Hepatocyte (in vitro differentiated cells): Measurements from ENCODE around the gene HYAL3.

Experiments used
- EZH2 ChIP-seq: fragments of 200-600 bp; sonication (generic); IDR thresholded peaks from 2 replicates; pipeline ENCODE4 v1.6.1; 2016; ENCODE audit warnings: antibody characterized with exemption, mild to moderate bottlenecking, borderline replicate concordance
- EZH2phosphoT487 ChIP-seq: fragments of 200-600 bp; sonication (generic); IDR thresholded peaks from one replicate; pipeline ENCODE4 v1.6.1; 2018; ENCODE audit warnings: antibody characterized with exemption, mild to moderate bottlenecking, low read depth, moderate library complexity; ENCODE audit not compliant: unreplicated experiment, severe bottlenecking
- TF ChIP-seq, protein P1 (sequence below): fragments of 200-600 bp; sonication (generic); IDR thresholded peaks from 2 replicates; pipeline ENCODE4 v1.5.1; 2016; ENCODE audit warnings: antibody characterized with exemption, mild to moderate bottlenecking; ENCODE audit not compliant: poor library complexity

GRCh38 chr3:50339485-50340146 lies 40.4 kb upstream of the HYAL3 start:
- TF ChIP-seq, protein P1, sequence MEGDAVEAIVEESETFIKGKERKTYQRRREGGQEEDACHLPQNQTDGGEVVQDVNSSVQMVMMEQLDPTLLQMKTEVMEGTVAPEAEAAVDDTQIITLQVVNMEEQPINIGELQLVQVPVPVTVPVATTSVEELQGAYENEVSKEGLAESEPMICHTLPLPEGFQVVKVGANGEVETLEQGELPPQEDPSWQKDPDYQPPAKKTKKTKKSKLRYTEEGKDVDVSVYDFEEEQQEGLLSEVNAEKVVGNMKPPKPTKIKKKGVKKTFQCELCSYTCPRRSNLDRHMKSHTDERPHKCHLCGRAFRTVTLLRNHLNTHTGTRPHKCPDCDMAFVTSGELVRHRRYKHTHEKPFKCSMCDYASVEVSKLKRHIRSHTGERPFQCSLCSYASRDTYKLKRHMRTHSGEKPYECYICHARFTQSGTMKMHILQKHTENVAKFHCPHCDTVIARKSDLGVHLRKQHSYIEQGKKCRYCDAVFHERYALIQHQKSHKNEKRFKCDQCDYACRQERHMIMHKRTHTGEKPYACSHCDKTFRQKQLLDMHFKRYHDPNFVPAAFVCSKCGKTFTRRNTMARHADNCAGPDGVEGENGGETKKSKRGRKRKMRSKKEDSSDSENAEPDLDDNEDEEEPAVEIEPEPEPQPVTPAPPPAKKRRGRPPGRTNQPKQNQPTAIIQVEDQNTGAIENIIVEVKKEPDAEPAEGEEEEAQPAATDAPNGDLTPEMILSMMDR = no peak
- TF ChIP-seq EZH2phosphoT487 (no peak), EZH2 (no peak)
